GM18861 (cell line): ENCODE results near the gene ARHGAP15.

Experiments used
- ATAC-seq: cut with Tn5 transposase; IDR thresholded peaks from one replicate; pipeline ENCODE4 v1.9.1; 2021; ENCODE audit not compliant: unreplicated experiment

Gene ARHGAP15

DNA sequence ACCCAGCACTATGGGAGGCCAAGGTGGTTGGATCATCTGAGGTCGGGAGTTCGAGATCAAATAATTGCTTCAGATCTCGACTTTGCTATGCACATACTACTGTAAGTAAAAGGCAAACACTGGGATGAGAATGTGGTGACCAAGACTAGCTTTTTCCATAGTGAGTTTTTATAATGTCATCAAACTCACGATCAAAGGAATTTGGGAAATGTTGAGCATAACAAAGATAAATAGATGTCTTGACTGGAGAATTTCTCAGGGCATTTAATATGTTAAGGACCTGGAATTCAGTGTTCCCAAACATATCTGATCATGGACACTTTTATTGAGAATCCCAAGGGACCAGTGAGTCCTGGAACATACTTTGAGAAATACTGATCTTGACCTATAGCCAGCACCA lies 205.6 kb downstream of the ARHGAP15 start:
- ATAC-seq: no peak

- no peak for ATAC-seq
Observed at GRCh38 chr2:143336719-143337210, 207.5 kb downstream of the ARHGAP15 start.

DNA sequence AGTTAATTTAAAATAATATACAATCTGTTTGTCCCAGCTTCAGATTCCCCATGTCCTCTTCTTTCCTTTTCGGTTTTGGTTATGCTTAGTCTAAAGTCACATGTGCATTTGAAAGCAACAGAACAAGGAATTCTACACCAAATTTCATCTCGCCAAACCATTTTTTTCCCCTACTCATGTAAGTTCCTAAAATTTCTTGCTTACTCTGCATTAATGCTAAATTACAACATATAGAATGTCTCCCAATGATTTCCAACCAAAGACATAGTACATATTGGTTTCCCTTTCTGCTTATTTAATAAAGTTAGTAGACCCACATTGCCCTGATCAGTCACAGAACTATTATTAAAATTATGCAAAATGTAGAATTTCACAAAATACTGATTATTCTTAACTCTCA lies 212.3 kb downstream of the ARHGAP15 start:
- no peak for ATAC-seq

GRCh38 chr2:143344780-143345179 lies 215.6 kb downstream of the ARHGAP15 start:
- ATAC-seq: no peak

GRCh38 chr2:143345887-143346787 lies 216.9 kb downstream of the ARHGAP15 start:
- ATAC-seq: no peak

DNA sequence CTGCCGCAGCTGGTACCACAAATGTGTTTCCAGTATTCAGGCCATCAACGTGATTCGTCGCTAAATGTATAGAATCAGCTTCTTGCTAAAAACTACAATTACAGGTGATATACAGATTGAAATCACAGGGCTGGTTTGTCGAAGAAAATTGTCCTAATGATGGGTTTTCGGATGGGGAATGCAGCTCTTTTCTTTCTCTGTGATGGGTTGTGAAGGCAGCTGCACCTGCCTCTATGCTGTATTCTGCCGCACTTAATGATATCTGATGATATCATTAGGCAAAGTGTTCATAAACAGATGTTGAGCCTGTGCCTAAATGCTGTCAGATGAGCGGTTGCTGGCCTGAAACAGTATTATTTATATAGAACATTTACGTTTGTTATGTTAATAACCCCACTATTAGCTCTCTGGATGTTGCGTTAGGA lies 218.1 kb downstream of the ARHGAP15 start:
- ATAC-seq: no peak

GRCh38 chr2:143347901-143348414 lies 218.7 kb downstream of the ARHGAP15 start:
- ATAC-seq: no peak

DNA sequence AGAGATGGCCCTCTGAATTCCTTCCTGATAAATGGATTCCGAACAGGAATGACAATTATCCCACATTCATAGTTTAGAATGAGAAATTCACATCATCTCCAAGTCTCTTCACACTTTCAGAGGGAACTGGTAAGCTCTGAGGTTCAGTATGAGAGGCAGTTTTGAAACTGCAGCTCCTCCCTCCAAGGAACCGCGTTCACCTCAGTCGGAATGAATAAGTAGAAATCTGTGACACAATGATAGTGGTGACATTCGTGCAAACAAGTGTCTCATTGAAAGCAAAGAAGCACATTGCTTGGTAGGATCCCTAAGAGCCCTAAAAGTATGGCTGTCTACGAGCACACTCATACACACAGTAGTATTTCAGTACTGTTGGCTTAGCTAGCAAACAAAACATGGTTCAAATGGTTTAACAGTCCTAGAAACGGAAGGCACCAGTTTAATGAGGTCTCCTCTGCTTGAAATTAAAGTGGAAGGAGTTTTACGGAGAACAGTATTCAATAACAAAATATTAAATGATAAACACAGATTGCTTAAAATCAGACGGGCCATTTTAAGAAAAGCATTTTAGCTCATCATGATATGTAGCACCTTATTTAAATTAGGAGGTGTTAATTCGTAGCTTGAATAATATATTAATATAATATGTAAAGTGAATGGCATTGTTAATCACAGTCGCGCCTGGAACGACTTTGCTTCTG lies 225.0 kb downstream of the ARHGAP15 start:
- ATAC-seq: no peak

DNA sequence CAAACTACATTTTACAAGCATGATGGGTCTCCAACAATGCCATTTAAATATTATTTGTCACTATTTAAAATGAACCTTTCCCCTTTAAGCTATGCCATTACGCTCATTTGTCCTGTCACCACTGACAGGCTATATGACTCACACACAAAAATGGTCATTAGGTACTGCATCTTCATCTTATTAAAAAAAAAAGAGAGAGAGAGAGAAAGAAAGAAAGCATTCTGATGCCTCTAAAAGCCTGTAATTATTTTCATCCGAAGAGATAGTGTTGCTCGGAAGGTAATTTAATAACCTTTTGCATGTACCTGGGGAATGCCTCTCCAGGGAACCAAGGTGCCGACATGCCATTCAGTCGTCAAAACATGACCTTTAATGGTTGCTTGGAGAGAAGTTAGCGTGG lies 226.7 kb downstream of the ARHGAP15 start:
- ATAC-seq: no peak

- no peak for ATAC-seq
Observed at GRCh38 chr2:143356336-143356735, 227.1 kb downstream of the ARHGAP15 start.

DNA sequence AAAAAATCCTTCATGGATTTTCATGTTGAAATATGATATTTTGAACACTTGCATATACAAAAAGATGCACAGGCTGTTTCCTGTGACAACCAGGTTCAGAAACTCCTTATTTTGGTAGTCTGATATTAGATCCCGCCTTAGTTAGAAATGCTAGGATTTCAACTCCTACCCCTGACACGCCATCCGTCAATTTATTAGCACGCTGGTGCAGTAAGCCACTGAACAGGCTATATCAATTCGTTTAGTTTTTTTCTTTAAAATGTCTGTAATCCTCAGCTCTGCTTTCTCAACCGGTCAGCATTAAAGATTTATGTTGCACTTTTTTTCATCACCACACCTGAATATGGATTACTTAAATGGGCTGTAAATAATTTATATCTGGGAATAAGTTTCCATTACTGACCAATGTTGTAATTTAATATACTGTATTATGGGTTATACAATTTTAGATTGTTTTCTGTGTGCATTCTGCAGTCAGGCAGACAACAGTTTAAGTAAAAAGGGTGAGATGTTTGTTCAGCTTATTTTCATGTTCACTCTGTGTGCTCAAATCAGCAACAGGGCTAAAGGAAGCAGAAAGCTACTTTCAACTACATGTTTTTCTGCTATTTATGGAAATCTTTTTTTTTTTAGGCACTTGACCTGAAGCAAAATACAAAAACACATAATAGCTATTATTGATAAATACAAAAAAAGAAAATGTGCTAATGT lies 227.7 kb downstream of the ARHGAP15 start:
- ATAC-seq: no peak

DNA sequence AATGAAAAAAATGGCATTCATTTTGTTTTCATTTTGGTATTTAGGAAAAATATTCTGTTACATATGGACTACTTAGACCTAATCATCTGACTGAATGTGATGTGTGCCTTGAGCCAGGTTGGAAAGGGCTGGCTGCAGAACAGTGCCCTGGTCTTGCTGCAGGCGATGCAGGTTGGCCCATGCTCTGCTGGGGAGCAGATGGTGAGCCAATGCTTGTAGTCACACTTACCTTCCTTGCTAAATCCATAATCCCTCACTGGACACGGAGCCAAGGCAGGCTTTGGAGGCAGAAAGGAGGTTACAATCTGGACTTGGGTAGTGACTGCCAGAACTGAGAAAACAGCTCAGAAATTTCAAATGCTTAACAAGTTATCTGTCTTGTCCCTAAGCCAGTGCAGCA lies 228.7 kb downstream of the ARHGAP15 start:
- ATAC-seq: no peak

- ATAC-seq: no peak
Observed at GRCh38 chr2:143361346-143361745, 232.1 kb downstream of the ARHGAP15 start.

GRCh38 chr2:143371616-143372015 lies 242.4 kb downstream of the ARHGAP15 start:
- ATAC-seq: no peak

- no peak for ATAC-seq
Observed at GRCh38 chr2:143375384-143375880, 246.2 kb downstream of the ARHGAP15 start.

DNA sequence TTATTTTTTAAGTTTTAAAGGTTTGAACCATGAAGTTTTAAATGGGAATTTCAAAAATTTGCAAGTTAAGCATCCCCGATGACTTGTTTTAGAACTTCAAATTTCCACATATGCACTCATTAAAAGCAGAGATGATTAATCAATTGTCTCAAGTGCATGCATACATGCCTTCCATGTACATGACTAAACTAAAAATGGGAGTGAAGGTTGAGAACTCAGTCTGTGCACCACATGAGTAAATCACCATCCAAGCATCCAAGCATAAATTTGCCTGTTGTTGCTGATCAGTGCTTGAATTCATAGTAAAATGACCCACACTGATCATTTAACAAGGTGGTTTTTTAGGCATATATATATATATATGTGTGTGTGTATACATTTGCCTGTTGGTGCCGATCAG lies 249.8 kb downstream of the ARHGAP15 start:
- no peak for ATAC-seq

DNA sequence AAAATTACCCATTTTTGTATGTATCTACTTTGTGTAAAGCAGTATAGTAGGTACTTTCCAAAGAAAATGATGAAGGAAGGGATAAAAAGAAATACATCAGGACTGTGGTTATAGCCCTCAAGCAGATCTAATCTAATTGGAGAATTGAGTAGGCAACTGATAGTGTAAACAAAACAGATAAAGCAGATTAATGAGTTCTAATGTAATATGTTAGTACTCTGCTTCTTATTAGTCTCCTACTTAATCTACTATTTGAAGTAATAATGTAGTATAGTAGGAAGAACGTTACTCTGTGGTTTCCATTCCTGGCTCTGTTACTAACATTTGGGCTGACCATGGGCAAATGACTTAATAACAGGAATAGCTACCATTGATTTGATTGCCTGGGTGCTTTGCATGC lies 250.7 kb downstream of the ARHGAP15 start:
- no peak for ATAC-seq

DNA sequence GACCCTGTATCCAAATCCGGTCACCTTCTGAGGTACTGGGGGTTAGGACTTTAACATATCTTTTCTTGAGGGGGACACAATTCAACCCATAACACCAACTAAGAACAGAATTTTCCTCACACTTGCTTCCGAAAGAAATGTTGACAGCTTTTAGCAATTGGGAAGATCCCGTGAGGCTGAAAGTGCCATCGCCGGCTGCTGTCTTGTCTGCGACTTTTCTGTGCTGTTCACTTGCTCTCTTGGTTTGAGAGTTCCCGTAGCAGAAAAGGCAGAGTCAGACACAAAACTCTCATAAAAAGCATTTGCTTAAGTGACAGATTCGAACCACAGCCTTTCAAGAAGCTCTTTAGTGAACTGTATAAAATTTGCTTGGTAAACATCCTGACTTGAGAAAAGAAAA lies 253.4 kb downstream of the ARHGAP15 start:
- ATAC-seq: no peak

DNA sequence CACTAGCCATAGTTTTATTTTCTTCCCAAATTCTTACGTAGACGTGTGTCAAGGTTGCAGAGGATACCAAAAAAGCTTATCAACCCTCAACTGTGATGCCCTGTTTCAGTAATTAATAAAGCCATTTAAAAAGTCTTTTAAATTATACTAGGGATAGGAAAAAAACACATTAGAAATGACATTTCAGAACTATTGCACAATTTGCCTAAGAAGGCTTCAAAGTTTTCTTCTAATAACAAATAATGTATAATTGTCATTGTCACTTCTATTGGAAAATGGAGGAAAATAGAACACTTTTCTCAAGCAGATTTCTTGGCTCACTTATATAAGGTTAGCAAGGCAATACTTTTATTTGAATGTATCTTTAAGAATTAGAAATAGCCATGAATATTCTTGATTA lies 253.8 kb downstream of the ARHGAP15 start:
- ATAC-seq: no peak

DNA sequence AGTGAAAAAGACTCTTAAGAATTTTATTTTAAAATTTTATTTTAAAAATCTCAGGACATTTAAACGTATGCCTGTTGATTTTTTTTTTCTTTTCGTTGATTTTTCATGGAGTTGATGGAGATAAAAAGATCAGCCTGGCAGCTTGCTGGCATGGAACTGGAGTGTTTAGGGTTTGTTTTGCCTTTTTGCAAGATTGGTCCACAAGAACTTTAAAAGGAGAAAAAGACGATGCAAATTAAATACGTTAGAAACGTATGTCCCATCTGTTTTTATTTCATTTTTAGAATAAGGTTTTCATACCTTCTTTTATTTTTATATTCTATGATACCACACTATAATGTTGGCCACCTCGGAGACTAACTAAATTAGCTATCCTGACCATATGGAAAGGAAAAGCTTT lies 254.9 kb downstream of the ARHGAP15 start:
- no peak for ATAC-seq

- no peak for ATAC-seq
Observed at GRCh38 chr2:143390171-143390570, 261.0 kb downstream of the ARHGAP15 start.
